ENCODE data around the gene RIMS1.

RIMS1 gene

DNA sequence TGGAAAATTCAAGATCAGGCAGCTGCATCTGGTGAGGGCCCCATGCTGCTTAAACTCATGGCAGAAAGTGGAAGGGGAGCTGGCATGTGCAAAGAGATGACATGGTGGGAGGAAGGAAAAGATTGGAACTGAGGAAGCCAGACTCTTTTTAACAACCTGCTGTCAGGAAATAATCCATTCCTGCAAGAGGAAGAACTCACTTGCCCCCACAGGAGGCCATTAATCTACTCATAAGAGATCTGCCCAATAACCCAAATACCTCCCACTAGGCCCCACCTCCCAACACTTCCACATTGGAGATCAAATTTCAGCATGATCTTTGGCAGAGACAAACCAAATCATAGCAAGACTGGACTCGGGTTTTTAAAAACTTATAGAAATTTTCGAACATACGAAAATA is 535.0 kb downstream of the RIMS1 start:
- no peak overlapping the region for H3K4me3 ChIP-seq (ENCODE audit: low read length)
- no peak for TF ChIP-seq ZNF274 (IDR thresholded peaks at IDR 0.05; ENCODE audit: low read depth, low read length)

DNA sequence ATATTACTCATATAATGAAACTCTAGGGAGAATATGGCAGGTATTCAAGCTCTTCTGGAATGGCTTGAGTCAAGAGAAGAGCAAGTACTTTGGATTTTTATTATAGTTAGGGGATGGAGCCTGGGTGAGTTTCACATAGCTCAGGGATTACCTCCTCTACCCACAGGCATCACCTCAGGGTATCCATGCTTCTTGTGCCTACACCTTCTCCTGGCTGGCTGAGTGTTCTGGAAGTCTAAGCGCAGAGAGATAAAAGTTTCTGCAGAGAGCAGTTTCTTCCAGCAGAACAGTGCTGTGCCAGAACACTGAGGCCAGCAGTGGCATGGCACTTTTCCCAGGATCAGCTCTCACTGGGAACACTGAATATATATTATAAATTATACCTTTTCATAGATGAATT is 535.8 kb downstream of the RIMS1 start:
- TF ChIP-seq ZNF274 (IDR thresholded peaks at IDR 0.05; ENCODE audit: low read depth, low read length): no peak
- no peak overlapping the region for H3K4me3 ChIP-seq (ENCODE audit: low read length)

DNA sequence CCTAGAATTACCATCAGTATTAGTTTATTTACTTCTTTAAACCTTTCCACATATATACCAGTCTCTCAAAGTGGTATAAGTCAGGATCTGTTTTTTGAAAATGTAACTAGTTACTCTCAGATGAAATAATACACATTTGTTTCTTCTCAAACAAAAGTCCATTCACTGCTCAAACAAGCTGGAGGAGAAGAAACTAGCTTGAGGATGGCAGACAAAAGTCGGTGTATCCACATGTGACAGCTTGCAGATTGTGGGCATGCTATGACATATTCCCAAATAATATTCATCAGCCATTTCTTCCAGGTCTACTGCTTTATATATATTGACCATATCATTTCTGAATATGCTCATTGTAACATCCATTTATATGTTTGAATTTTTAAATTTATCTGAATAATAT is 538.1 kb downstream of the RIMS1 start:
- no peak for TF ChIP-seq ZNF274 (IDR thresholded peaks at IDR 0.05; ENCODE audit: low read depth, low read length)
- no peak overlapping the region for H3K4me3 ChIP-seq (ENCODE audit: low read length)

DNA sequence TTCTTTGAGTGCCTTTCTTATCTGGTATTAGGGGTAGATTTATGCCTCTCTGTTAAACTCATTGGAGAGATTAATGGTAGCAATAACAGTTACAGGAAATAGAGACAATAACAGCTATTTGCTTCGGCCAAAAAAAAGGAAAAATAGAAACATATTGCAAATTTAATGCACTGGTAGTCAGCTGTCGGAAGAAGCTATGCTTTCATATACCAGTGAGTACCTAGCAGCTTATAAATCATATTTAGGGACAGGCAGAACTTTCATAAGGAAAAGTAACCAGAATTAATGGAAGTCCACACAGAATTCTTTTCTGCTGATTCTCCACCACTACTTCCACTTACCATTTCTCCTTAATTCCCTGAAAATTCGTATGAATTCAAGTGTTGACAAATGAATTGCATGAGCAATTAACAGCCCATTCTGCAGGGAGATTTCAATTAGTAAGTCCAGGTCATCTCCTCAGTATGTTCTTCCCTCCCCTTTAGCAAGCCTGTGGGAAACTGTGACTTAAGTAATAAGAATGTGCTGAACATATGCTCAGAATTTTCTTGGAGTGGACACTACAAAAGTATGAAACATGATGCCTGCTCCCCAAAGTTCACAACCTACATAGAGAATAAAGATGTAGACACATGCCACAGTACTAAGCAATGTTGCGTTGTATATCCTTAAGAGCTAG is 538.8 kb downstream of the RIMS1 start:
- H3K4me3 ChIP-seq (ENCODE audit: low read length): no peak overlapping the region
- no peak for TF ChIP-seq ZNF274 (IDR thresholded peaks at IDR 0.05; ENCODE audit: low read depth, low read length)

DNA sequence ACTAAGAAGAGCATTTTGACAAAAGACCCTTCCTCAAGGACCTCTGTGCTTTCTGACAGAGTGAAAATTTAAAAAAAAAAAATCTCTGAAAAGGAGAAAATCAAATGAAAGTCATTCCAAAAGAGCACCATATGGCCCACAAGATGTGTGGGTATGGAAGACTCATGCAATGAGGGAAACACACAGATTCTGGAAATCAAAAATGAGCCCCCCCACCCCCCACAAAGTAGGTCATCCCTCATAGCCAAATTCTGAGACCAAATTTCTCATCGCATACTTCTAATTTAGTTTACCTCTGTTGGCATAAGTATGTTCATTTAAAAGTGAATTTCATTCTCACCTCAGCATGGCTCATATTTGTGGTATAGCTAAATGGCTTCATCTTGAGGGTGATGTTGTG is 554.3 kb downstream of the RIMS1 start:
- TF ChIP-seq ZNF274 (IDR thresholded peaks at IDR 0.05; ENCODE audit: low read depth, low read length): no peak
- no peak overlapping the region for H3K4me3 ChIP-seq (ENCODE audit: low read length)

DNA sequence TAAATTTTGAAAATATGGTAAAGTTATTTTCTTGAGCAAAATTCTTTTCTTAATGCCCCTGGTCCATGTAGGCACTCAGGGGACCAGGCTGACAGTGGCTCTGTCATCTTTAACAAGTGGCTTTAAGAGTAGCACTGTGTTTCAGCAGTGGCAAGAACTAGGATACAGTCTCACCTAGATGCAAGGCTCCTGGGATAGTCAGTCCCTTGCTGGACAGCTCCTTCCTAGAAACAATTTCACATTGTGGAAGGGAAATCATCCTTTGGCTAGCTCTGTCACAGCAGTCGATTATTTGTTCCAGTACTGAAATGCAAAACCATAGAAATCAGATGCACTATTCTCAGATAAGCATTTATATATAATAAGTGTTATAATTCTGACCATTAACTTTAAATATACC is 560.1 kb downstream of the RIMS1 start:
- no peak overlapping the region for H3K4me3 ChIP-seq (ENCODE audit: low read length)
- no peak for TF ChIP-seq ZNF274 (IDR thresholded peaks at IDR 0.05; ENCODE audit: low read depth, low read length)

All from GM08714 (cell line).